Activated B cell treated with CpG ODN at 0.5 μM for 24 hours (primary cell): Measurements from ENCODE around the gene SCYGR4. TPM values are rescaled to one million over a fixed set of nuclear protein-coding genes. Genes with fewer than 3 reads are reported as not detected.

Experiments used
- ATAC-seq: fragments of 200-7000 bp; cut with Tn5 transposase; one replicate; pipeline ENCODE4 v1.10.0; 2021; ENCODE audit warnings: low read depth, mild to moderate bottlenecking, moderate library complexity
- CTCF ChIA-PET: fragments of 350-600 bp; sonication (Branson Sonifier 250); formaldehyde crosslinking; loops from one replicate; lab custom pipeline; 2021; ENCODE audit warnings: antibody characterized with exemption; lab: Charles Lee
- POLR2A ChIA-PET: fragments of 350-600 bp; sonication (Branson Sonifier 250); formaldehyde crosslinking; loops from one replicate; lab custom pipeline; 2021; ENCODE audit warnings: antibody characterized with exemption; lab: Charles Lee
- DNase-seq: peaks from one replicate; pipeline ENCODE4 v3.0.0; 2022
- H3K27ac Mint-ChIP-seq: one replicate; pipeline ENCODE4 v1.8.0; 2020; ENCODE audit warnings: mixed read lengths
- H3K27me3 Mint-ChIP-seq: one replicate; pipeline ENCODE4 v1.8.0; 2021; ENCODE audit warnings: mixed read lengths
- H3K36me3 Mint-ChIP-seq: one replicate; pipeline ENCODE4 v1.8.0; 2021; ENCODE audit warnings: low read depth, mixed read lengths
- H3K4me1 Mint-ChIP-seq: one replicate; pipeline ENCODE4 v1.8.0; 2021; ENCODE audit warnings: mixed read lengths
- H3K4me3 Mint-ChIP-seq: one replicate; pipeline ENCODE4 v1.8.0; 2020; ENCODE audit warnings: mild to moderate bottlenecking, mixed read lengths
- H3K9me3 Mint-ChIP-seq: one replicate; pipeline ENCODE4 v1.8.0; 2020; ENCODE audit warnings: mixed read lengths
- CTCF ChIP-seq: fragments of 200-600 bp; IDR thresholded peaks from one replicate; pipeline ENCODE4 v1.8.0; 2022; ENCODE audit warnings: antibody characterized with exemption, mild to moderate bottlenecking
- intact Hi-C: fragments of 100-400 bp; cut with micrococcal nuclease; formaldehyde crosslinking; loops from one replicate; pipeline ENCODE4 v1.15.1; 2024
- total RNA-seq: library from RNA; stranded (reverse); gene quantifications from 2 replicates; pipeline ENCODE4 v1.2.3, GENCODE V29; 2022

SCYGR4 gene
- total RNA-seq, 1 donor from 2014 or later: not detected

GRCh38 chr2:227577555-227577954, 39.7 kb upstream of the SCYGR4 start:
- H3K27me3 Mint-ChIP-seq: peaks cover 36% of the 10 kb centered on the region
- no peaks in the 10 kb centered on the region for H3K36me3 Mint-ChIP-seq
- TF ChIP-seq CTCF: no peak
- H3K9me3 Mint-ChIP-seq: peaks cover 9% of the 10 kb centered on the region
- POLR2A ChIA-PET: no interaction called here
- no peak for DNase-seq
- intact Hi-C loops: no loop called here
- no peaks in the 10 kb centered on the region for H3K4me1 Mint-ChIP-seq
- no peak overlapping the region for H3K4me3 Mint-ChIP-seq
- no peak for ATAC-seq
- CTCF ChIA-PET: interaction anchor here (0.9 to 1.1 kb wide), 2 partner anchors 171 to 188 kb away, joined by 3 read pairs; no protein-coding TSS in a partner anchor
- H3K27ac Mint-ChIP-seq: no peak overlapping the region

DNA sequence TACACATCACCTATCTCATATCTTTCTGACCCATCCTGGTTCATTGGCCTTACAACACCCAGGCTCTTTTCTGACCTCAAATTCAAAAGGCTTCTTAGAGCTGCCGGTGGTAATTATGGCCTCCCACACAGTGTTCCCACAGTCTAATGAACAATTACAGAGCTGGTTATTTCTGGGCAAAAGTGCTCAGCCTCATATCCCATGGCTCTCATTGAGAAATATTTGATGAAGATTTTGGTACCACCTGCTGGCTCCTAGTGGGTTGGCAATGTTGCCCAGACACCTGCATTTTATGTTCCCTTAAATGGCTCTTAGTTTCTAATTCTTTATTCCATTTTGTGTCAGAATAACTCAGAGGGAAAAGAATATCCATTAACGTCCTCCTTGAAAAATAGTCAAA, 38.7 kb upstream of the SCYGR4 start:
- Mint-ChIP-seq H3K4me3 (no peak overlapping the region), H3K27me3 (peaks cover 36% of the 10 kb centered on the region), H3K9me3 (peaks cover 14% of the 10 kb centered on the region), H3K36me3 (no peaks in the 10 kb centered on the region), H3K27ac (no peak overlapping the region), H3K4me1 (no peaks in the 10 kb centered on the region)
- intact Hi-C loops: no loop called here
- TF ChIP-seq CTCF: no peak
- ChIA-PET CTCF (interaction anchor here (0.9 to 1.0 kb wide), 2 partner anchors 187 to 214 kb away, joined by 3 read pairs; no protein-coding TSS in a partner anchor), POLR2A (no interaction called here)
- ATAC-seq: no peak
- DNase-seq: no peak

GRCh38 chr2:227579791-227580190, 37.5 kb upstream of the SCYGR4 start:
- Mint-ChIP-seq H3K4me3 (no peak overlapping the region), H3K4me1 (no peaks in the 10 kb centered on the region), H3K27ac (no peak overlapping the region), H3K9me3 (peaks cover 14% of the 10 kb centered on the region), H3K27me3 (peaks cover 35% of the 10 kb centered on the region), H3K36me3 (no peaks in the 10 kb centered on the region)
- no peak for TF ChIP-seq CTCF
- ATAC-seq: no peak
- ChIA-PET POLR2A (no interaction called here), CTCF (interaction anchor here (1.0 kb wide), 1 partner anchor 213 kb away, joined by 3 read pairs; no protein-coding TSS in a partner anchor)
- intact Hi-C loops: no loop called here
- no peak for DNase-seq

- intact Hi-C loops: no loop called here
- ATAC-seq: no peak
- ChIA-PET CTCF (no interaction called here), POLR2A (no interaction called here)
- Mint-ChIP-seq H3K27ac (no peak overlapping the region), H3K27me3 (peaks cover 31% of the 10 kb centered on the region), H3K4me3 (no peak overlapping the region), H3K4me1 (no peaks in the 10 kb centered on the region), H3K36me3 (no peaks in the 10 kb centered on the region), H3K9me3 (peaks cover 14% of the 10 kb centered on the region)
- no peak for DNase-seq
- TF ChIP-seq CTCF: no peak
Measured at GRCh38 chr2:227582369-227582768, 34.9 kb upstream of the SCYGR4 start.

DNA sequence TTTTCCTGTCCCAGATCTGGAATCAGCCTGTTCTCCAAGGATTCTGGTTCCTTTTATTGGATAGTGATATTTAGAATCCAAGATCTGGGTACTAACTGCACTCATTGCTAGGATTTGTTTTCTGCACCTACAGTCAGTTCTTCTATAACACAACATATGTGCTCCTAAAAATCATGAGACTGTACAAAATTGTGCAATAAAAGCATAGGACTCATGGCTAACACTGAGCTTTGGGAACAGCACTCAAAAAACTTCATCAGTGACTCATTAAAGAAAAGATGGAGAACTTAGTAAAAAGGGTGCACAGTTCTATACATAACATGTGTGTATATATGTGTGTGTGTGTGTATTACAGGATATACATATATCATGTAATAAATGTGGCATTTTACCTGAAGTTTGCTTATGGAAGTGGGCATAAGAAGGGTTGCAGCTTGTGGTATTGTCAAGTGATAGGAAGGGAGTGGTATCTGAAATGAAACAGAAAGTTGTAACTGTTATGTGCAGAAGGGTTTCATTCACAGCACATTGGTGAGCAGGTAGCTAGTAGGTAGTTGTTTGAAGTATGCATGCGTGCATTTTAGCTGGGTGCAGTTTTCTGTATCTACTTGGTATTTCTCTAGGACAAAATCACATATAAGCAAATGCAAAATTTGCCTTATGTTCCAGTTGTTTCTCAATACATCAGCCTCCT, 24.5 kb upstream of the SCYGR4 start:
- Mint-ChIP-seq H3K4me3 (no peak overlapping the region), H3K4me1 (no peaks in the 10 kb centered on the region), H3K36me3 (no peaks in the 10 kb centered on the region), H3K27ac (no peak overlapping the region), H3K27me3 (peaks cover 29% of the 10 kb centered on the region), H3K9me3 (peaks cover 6% of the 10 kb centered on the region)
- no peak for TF ChIP-seq CTCF
- DNase-seq (no peak), ATAC-seq (no peak)
- CTCF ChIA-PET: no interaction called here
- intact Hi-C loops: no loop called here
- POLR2A ChIA-PET: no interaction called here
